GM19468 (cell line): ENCODE data around the gene TMEM98.
"Not testable (repeated sequence)": the region's sequence is repeated elsewhere in the genome, so short reads cannot be mapped to it uniquely, and the experiment has no call there.

Experiments
- ATAC-seq: cut with Tn5 transposase; IDR thresholded peaks from one replicate; pipeline ENCODE4 v1.9.1; 2021; ENCODE audit warnings: mild to moderate bottlenecking, moderate library complexity, moderate number of reproducible peaks; ENCODE audit not compliant: unreplicated experiment; ENCODE audit errors: extremely low read depth

TMEM98 gene

DNA sequence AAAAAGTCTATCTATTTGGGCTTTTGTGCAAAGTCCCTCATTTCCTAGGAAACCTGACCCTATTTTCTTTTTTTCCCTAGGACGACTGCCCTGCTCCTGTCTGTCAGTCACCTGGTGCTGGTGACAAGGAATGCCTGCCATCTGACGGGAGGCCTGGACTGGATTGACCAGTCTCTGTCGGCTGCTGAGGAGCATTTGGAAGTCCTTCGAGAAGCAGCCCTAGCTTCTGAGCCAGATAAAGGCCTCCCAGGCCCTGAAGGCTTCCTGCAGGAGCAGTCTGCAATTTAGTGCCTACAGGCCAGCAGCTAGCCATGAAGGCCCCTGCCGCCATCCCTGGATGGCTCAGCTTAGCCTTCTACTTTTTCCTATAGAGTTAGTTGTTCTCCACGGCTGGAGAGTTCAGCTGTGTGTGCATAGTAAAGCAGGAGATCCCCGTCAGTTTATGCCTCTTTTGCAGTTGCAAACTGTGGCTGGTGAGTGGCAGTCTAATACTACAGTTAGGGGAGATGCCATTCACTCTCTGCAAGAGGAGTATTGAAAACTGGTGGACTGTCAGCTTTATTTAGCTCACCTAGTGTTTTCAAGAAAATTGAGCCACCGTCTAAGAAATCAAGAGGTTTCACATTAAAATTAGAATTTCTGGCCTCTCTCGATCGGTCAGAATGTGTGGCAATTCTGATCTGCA is 12.9 kb downstream of the TMEM98 start:
- ATAC-seq: no peak

DNA sequence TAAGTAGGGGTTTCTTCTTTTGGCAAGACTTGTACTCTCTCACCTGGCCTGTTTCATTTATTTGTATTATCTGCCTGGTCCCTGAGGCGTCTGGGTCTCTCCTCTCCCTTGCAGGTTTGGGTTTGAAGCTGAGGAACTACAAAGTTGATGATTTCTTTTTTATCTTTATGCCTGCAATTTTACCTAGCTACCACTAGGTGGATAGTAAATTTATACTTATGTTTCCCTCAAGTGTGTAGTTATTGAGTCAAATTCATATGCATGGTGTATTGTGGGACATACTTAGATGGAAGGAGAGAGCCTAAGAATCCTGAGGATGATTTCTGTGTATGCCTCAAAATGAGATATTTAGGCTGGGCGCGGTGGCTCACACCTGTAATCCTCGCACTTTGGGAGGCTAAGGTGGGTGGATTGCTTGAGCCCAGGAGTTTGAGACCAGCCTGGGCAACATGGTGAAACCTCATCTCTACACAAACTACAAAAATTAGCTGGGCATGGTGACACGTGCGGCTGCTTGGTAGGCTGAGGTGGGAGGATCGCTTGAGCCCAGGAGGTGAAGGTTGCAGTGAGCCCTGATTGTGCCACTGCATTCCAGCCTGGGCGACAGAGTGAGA is 13.6 kb downstream of the TMEM98 start:
- no peak for ATAC-seq

DNA sequence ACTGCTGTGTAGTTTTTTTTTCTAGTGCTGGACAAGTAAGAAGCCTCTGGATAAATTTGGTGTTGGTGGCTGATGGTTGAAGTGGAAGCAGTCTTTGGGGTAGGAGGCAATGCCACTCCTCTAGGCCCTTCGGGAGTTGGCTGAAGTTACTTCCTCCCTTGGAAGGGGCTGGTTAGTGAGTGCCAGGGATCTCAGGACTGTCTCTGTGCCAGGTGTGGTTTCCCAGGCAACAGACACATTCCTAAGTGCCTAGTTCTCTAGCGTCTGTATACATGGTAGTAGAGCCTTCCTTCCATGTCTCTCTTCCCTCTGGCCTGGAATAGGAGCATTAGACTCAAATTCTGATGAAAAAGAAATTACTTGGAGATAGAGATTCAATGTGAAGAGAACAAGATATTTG is 15.3 kb downstream of the TMEM98 start:
- ATAC-seq: no peak

DNA sequence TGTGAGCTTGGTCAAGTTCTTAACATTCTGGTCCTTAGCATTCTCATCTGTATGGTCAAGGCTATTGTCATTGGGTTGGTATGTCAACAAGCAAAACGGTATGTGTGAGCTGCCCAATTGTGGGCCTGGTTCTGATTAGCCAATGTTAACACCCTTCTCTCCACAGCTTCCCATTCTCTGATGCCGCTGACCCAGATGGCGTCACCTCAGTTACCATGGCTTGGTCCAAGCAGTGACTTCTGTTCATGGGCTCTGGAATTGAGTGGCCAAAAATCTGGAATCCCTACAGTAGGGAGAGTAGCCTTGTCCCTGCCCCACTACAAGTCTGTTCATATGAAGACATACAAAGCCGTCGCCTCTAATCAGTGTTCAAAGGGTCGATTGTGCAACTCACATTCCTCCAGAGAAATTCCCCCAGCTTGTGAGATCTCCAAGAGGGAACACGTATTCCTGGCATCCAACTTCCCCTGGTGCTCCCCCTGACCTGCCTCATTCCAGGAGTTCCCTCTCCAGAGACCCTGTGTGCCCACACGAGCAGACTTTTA is 15.8 kb downstream of the TMEM98 start:
- ATAC-seq: no peak

DNA sequence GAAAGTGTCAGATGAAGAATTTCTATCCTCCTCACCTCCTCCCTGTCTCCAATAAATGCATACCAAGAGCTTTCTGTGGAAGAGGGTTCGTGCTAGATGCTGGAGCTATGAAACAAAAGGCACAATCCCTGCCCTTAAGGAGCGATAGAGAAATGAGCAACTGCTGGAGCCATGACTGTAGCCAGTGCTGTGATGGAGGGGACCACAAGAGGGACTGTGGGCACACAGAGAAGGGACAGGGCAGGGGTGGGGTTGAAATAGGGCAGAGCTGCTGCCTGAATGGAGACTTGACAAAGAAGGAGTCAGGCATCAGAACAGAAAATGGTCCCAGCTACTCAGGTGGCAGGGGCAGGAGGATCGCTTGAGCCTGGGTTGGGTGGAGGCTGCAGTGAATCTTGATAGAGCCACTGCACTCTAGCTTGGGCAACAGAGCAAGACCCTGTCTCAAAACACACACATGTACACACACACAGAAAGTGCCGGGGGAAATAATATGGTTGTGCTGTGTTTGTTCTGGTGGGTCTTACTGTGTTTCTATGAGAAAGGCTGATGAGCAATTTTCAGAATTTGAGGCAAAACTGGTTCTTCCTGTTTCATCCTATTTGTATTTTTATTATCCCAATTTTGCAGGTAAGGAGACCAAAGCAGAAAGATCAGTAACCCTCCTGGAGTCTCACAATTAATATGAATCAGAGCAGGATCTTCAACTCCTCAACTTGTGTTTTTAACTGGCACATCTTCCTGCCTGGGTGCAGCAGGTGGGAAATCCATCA is 16.5 kb downstream of the TMEM98 start:
- ATAC-seq: no peak

DNA sequence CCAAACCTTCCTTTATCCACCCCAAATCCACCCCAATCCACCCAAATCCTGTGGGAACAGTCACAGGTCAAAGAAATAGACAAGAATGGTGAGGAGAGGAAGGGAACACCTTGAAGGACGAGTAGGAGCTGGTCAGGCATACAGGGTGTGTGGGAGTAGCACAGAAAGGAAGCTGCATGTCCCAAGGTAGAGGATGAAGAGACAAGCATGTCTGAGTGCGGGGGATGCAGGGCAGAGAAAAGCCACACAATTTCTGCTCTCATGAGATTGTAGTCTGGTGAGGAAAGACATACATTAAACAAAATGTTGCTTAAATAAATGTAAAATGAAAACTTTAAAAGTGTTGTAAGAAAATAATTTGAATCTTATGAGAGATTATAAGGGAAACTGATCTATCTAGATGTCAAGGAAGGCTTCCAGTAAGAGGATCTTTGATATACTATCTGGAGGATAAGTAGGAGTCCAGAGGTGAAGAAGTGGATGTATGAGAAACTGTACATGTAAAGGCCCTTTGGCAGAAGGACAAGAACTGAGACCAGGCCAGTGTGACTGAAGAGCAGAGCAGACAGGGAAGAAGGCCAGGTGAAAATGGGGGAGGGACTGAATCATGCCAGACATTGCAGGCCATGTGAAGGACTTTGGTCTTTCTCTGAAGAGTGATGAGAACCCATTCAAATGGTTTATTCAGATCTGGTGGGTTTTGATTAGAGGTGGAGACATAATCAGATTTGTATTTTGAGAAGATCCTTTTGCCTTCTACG is 18.6 kb downstream of the TMEM98 start:
- ATAC-seq: no peak

DNA sequence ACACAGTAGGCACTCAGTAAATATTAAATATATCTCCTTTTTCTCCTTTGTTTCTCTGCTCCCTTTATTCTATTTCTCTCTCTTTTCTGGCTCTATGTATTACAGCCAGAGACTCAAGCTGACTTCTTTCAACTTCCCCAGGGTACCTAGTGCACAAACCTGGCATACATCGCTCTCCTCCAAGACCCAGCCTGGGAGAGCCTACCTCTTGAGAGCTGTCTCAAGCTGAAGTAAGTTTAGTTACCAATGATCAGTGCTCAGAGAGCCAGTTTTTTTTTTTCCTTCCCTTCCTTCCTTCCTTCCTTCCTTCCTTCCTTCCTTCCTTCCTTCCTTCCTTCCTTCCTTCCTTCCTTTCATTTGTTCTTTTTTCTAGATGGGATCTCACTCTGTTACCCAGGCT is 19.8 kb downstream of the TMEM98 start:
- ATAC-seq: no peak

DNA sequence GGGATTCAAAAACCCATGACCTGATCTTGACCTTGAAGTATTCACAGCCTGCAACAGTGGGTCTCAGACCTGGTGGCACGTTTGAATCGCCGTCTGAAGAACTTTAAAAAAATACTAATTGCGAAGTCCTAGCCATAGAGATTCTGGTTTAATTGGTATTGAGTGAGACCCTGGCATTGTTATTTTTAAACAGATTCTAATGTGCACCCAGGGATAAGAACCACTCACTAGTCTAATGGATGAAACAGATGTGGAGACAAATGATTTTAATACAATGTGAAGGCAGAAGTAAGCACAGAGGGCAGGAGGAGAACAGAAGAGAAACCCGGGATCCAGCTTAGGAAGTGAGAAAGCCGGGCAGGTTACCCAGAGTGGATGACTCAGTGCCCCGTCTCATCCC is 21.2 kb downstream of the TMEM98 start:
- ATAC-seq: no peak

DNA sequence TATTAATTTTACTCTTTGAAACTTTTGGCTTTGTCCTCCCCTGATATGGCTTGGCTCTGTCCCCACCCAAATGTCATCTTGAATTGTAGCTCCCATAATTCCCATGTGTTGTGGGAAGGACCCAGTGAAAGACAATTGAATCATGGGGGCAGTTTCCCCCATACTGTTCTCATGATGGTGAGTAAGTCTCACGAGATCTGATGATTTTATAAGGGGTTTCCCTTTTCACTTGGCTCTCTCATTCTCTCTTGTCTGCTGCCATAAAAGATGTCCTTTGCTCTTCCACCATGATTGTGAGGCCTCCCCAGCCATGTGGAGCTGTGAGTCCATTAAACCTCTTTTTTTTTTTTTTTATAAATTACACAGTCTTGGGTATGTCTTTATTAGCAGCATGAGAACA is 24.5 kb downstream of the TMEM98 start:
- not testable (repeated sequence) for ATAC-seq

DNA sequence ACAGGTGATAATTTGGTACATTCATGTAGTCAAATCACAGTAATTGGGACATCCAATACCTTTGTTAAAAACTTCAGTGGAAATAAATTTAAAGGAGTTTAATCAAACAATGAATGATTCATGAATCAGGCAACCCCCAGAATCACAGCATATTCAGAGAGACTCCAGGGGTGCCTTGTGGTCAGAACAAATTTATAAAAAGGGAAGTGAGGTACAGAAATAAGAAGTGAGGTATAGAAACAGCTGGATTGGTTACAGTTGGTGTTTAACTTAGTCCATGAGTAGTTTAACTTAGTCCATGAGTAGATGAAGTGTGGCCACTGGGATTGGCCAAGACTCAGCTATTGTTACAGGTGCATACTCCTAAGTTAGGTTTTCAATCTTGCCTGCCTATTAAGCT is 25.1 kb downstream of the TMEM98 start:
- no peak for ATAC-seq

DNA sequence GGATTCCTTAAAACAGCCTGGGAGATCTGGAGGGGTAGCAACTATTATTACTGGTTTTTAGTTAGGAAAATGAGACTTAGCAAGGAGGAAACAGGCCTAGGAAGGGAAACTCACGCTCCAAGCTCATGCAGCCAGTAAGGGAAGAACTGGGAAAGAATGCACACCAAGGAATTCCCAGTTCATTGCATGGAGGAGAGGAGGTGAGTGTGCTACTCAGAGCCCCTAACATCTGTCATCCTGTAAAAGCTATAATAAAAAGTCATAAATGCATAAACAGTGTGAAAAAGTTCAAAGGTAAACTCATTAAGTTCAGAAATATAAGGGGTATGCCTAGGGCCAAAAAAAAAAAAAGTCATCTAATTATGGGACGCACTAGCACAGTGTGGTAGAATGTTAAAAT is 25.9 kb downstream of the TMEM98 start:
- no peak for ATAC-seq

DNA sequence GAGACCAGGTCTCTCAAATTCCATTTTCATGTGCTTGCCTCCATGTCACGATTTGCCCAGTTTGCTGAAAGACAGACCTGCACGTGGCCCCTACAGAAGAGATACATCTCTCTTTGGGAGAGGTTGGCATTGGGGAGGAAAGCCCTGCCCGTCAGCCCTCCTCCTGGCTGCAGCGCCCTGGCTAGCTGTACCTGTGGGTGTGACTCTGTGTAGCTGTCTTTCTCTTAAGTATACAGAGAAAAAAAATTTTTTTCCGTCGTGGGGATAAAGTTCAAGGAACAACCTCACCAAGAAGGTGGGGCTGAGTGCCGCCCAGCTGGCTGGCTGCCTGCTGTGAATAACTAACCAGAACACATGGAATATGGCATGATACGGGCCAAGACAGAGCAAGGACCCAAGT is 26.5 kb downstream of the TMEM98 start:
- no peak for ATAC-seq

DNA sequence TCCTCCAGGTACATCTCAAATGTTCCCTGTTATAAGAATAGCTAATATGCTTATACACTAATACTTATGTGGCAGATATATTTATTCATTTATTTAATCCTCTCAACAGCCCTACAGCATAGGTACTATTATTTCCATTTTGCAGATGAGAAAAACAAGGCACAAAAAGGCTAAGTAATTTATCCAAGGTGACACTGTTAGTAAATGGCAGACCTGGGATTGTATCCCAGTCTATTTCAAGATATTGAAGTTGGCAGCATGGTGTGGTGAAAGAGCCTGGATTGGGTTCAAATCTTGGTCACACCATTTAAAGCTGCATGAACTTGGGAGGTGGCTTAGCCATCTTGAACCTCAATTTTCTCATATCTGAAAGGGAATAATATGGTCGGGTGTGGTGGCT is 27.2 kb downstream of the TMEM98 start:
- no peak for ATAC-seq

DNA sequence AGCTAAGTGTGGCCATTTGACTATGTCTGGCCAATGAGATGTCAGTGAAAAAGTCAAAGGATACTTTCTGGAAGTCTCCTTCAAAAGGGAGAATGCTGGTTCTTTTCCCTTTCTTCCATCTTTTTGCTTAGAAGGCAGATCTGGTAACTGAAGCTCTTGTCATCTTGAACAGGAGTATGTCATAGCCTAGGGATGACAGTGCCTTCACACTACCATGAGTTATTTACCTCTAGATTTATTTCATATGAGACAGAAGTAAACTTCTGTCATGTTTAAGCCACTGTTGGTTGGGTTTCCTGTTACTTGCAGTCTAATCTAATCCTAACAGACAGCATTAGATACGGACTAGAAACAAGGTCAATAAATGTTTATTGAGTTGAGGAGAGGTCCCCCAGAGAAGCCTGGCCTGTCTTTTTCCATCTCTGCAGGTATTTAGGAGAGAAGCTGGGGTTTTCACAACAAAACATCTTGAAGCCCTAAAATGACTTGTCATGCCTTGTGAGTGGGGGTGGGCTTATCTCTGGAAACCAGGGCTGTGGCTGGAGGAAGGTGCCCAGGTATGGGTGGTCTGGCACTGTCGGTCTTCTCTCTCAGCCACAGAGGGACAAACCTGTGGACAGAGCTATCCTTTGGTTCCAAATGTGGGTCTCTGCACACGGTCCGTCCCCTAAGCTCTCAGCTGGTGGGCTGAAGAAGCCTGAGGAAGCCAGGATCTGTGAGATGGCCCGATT is 28.5 kb downstream of the TMEM98 start:
- ATAC-seq: no peak

DNA sequence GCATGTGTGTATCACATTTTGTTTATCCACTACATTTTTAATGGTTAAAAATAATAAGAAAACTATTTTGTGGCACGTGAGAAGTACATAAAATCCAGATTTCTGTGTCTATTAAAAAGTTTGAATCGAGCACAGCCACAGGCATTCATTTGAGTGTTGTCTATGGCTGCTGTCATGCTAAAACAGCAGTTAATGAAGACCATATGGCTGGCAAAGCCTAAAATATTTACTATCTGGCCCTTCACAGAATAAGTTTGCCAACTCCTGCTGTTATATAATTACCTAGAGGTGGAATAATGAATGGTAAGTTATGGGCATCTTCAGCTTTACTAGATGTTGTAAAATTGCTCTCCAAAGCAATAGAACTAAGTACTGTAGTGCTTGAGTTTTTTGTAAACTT is 30.5 kb downstream of the TMEM98 start:
- ATAC-seq: no peak

DNA sequence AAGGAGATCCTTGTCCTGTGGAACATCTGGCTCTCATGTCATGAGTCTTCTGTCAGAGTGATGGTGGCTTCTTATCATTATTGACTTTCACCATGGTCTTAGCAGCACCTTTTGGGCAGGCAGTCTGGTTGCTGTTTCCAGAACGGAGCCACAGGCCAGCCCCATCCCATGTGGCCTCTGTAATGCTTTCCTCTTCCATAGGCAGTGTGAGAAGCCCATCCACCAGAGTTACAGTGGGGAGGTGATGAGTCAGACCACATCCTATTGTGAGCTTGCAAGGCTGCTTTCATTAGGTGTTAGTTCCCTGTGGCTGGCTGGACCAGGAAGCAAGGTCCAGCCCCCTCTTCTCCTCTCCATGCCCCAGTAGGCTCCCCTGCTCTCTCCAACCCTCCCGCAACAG is 32.9 kb downstream of the TMEM98 start:
- no peak for ATAC-seq

DNA sequence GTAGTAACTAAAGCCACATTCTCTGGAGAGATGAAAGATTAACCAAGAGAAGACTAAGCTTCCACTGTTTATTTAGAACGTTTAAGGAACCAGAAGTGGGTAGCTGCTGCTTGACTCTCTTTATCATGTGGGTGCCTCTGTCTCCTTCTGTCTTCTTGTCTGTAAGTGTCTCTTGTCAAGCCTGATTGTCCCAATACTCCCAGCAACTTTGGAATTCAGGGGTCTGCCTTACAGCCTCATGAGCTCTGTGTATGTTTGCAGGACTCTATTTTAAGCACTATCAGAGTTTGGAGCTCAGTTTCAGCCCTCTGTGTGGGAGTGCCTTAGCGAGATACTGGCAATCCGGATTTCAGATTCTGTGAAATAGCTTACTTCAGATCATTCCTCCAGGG is 34.4 kb downstream of the TMEM98 start:
- no peak for ATAC-seq

DNA sequence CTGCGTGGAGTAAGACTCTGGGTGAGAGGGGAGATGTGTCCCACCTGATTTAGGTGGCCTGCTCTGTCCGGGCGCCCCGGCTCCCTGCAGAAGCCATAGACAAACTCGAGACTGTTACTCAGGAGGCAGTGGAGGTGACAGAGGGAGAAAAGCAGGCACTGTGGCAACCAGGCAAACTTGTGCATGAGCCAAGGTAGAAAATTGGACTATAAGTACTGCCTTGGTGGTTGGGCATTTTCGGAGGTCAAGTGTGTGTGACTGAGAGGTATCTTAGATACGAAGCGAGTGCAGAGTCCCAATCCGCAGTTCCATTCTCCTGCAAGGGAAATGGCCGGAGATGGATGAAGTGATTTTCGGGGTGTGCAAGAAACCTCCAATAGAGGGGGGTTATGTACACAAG is 36.6 kb downstream of the TMEM98 start:
- no peak for ATAC-seq

DNA sequence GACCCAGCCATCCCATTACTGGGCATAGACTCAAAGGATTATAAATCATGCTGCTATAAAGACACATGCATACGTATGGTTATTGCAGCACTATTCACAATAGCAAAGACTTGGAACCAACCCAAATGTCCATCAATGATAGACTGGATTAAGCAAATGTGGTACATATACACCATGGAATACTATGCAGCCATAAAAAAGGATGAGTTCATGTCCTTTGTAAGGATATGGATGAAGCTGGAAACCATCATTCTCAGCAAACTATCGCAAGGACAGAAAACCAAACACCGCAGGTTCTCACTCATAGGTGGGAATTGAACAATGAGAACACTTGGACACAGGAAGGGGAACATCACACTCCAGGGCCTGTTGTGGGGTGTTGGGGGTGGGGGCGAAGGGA is 41.3 kb downstream of the TMEM98 start:
- not testable (repeated sequence) for ATAC-seq

DNA sequence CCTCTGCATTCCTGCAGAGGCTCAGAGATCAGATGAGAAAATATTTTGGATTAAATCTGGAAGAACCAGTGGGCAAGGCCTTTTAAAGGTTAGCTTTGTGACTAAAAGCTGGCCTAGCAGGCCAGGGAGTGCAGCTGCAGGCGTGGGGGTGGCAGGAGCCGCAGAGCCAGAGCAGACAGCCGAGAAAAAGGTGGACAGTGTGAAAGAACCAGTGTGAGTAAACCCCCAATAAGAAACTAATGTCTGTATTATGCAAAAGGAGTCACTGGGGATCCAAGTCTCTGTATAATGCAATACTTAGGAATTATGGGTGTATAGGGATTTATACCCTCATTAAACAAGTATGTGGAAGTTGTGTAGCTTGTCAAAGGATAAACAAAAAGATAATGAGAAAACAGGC is 42.3 kb downstream of the TMEM98 start:
- no peak for ATAC-seq
